ENCODE data around the gene FAM163A. TPM values are rescaled to one million over a fixed set of nuclear protein-coding genes. Genes with fewer than 3 reads are reported as not detected.

FAM163A gene
- total RNA-seq, 2 experiments from 2014 or later, result not detected

GRCh38 chr1:179818743-179819173 lies 75.7 kb downstream of the FAM163A start:
- Mint-ChIP-seq H3K9me3 (ENCODE audit: insufficient read depth) (no peaks in the 10 kb centered on the region), H3K36me3 (ENCODE audit: low read depth) (no peaks in the 10 kb centered on the region), H3K27ac (no peak overlapping the region), H3K4me1 (ENCODE audit: low read depth) (peaks cover 18% of the 10 kb centered on the region), H3K4me3 (no peak overlapping the region), H3K27me3 (ENCODE audit: low read depth) (no peaks in the 10 kb centered on the region)
- POLR2A ChIA-PET, result no interaction called here
- CTCF ChIA-PET, result interaction anchor here (1.5 to 16.0 kb wide), 5 partner anchors 9 to 360 kb away, joined by 3 to 655 read pairs (median 5); no protein-coding TSS in a partner anchor
- ATAC-seq (no peak), DNase-seq (no peak)

GRCh38 chr1:179820226-179820970 lies 77.3 kb downstream of the FAM163A start:
- no peaks in the 10 kb centered on the region for H3K9me3 Mint-ChIP-seq (ENCODE audit: insufficient read depth)
- ChIA-PET POLR2A (no interaction called here), CTCF (interaction anchor here (6.6 to 16.0 kb wide), 2 partner anchors 11 to 113 kb away, joined by 56 to 655 read pairs; no protein-coding TSS in a partner anchor)
- peaks cover 6% of the 10 kb centered on the region for H3K4me1 Mint-ChIP-seq (ENCODE audit: low read depth)
- no peak overlapping the region for H3K27ac Mint-ChIP-seq
- no peak overlapping the region for H3K4me3 Mint-ChIP-seq
- no peak for DNase-seq
- no peaks in the 10 kb centered on the region for H3K27me3 Mint-ChIP-seq (ENCODE audit: low read depth)
- H3K36me3 Mint-ChIP-seq (ENCODE audit: low read depth), result no peaks in the 10 kb centered on the region
- ATAC-seq, result no peak

- DNase-seq (no peak), ATAC-seq (no peak)
- H3K27ac Mint-ChIP-seq, result no peak overlapping the region
- H3K36me3 Mint-ChIP-seq (ENCODE audit: low read depth), result no peaks in the 10 kb centered on the region
- H3K9me3 Mint-ChIP-seq (ENCODE audit: insufficient read depth), result no peaks in the 10 kb centered on the region
- H3K27me3 Mint-ChIP-seq (ENCODE audit: low read depth), result no peaks in the 10 kb centered on the region
- ChIA-PET POLR2A (no interaction called here), CTCF (interaction anchor here (1.2 to 6.6 kb wide), 2 partner anchors 12 to 54 kb away, joined by 3 to 56 read pairs; no protein-coding TSS in a partner anchor)
- H3K4me1 Mint-ChIP-seq (ENCODE audit: low read depth), result no peaks in the 10 kb centered on the region
- H3K4me3 Mint-ChIP-seq, result no peak overlapping the region
Observed at GRCh38 chr1:179821524-179821923, 78.4 kb downstream of the FAM163A start.

DNA sequence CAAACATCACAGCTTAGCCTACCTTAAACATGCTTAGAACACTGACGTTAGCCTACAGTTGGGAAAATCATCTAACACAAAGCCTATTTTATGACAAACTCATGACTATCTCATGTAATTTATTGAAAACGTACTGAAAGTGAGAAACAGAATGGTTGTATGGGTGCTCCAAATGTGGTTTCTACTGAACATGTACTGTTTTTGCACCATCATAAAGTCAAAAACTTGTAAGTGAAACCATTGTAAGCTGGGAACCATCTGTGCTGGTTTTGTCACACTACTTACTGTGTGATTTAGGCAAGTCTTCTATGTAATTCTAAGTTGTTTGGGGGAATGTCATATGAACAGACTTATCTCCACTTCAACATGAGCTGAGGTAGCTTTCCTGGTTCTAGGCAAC lies 79.0 kb downstream of the FAM163A start:
- Mint-ChIP-seq H3K27me3 (ENCODE audit: low read depth) (no peaks in the 10 kb centered on the region), H3K4me3 (no peak overlapping the region)

GRCh38 chr1:179823693-179824092 lies 80.6 kb downstream of the FAM163A start:
- no peak for ATAC-seq
- no peak for DNase-seq
- H3K36me3 Mint-ChIP-seq (ENCODE audit: low read depth), result no peaks in the 10 kb centered on the region
- H3K4me1 Mint-ChIP-seq (ENCODE audit: low read depth), result no peaks in the 10 kb centered on the region
- no peaks in the 10 kb centered on the region for H3K27me3 Mint-ChIP-seq (ENCODE audit: low read depth)
- ChIA-PET CTCF (interaction anchor here (1.8 to 6.6 kb wide), 2 partner anchors 9 to 14 kb away, joined by 11 to 56 read pairs; no protein-coding TSS in a partner anchor), POLR2A (no interaction called here)
- H3K4me3 Mint-ChIP-seq, result no peak overlapping the region
- no peaks in the 10 kb centered on the region for H3K9me3 Mint-ChIP-seq (ENCODE audit: insufficient read depth)
- H3K27ac Mint-ChIP-seq, result no peak overlapping the region

More for the DNA sequence above, 79.0 kb downstream of the FAM163A start:
- Mint-ChIP-seq H3K9me3 (ENCODE audit: insufficient read depth) (no peaks in the 10 kb centered on the region), H3K4me1 (ENCODE audit: low read depth) (no peaks in the 10 kb centered on the region), H3K27ac (no peak overlapping the region), H3K36me3 (ENCODE audit: low read depth) (no peaks in the 10 kb centered on the region)
- ATAC-seq (no peak), DNase-seq (no peak)
- POLR2A ChIA-PET, result no interaction called here
- CTCF ChIA-PET, result interaction anchor here (0.9 to 6.6 kb wide), 3 partner anchors 12 to 115 kb away, joined by 3 to 56 read pairs (median 3); no protein-coding TSS in a partner anchor

DNA sequence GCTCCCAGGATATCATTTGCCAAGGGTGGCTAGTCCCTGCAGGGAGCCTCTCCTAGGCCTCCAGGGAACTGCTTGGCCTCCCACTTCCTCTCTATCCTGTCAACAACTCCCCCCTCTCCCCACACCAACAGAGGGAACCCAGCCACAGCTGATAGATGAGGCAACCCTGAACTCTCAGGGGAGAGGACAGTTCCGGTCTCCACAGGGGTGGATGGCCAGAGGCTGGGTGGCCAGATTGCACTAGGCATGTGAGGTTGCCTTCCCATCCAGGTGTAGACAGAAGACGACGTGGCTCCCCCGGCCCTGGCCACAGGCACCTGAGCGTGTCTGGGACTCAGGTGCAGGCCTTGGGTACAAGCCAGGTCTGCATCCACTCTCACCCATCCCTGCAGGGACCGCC lies 81.2 kb downstream of the FAM163A start:
- ATAC-seq, result no peak
- Mint-ChIP-seq H3K27ac (no peak overlapping the region), H3K36me3 (ENCODE audit: low read depth) (no peaks in the 10 kb centered on the region), H3K4me1 (ENCODE audit: low read depth) (no peaks in the 10 kb centered on the region), H3K27me3 (ENCODE audit: low read depth) (no peaks in the 10 kb centered on the region), H3K4me3 (no peak overlapping the region), H3K9me3 (ENCODE audit: insufficient read depth) (no peaks in the 10 kb centered on the region)
- POLR2A ChIA-PET, result interaction anchor here (0.6 kb wide), 1 partner anchor 19 kb away, joined by 3 read pairs; no protein-coding TSS in a partner anchor
- CTCF ChIA-PET, result interaction anchor here (1.8 to 6.6 kb wide), 2 partner anchors 9 to 15 kb away, joined by 11 to 56 read pairs; no protein-coding TSS in a partner anchor
- no peak for DNase-seq

- H3K36me3 Mint-ChIP-seq (ENCODE audit: low read depth), result no peaks in the 10 kb centered on the region
- H3K4me1 Mint-ChIP-seq (ENCODE audit: low read depth), result no peaks in the 10 kb centered on the region
- H3K9me3 Mint-ChIP-seq (ENCODE audit: insufficient read depth), result no peaks in the 10 kb centered on the region
- no peak overlapping the region for H3K27ac Mint-ChIP-seq
- DNase-seq (no peak), ATAC-seq (no peak)
- H3K4me3 Mint-ChIP-seq, result no peak overlapping the region
- ChIA-PET POLR2A (no interaction called here), CTCF (interaction anchor here (1.4 kb wide), 1 partner anchor 11 kb away, joined by 5 read pairs; no protein-coding TSS in a partner anchor)
- no peaks in the 10 kb centered on the region for H3K27me3 Mint-ChIP-seq (ENCODE audit: low read depth)
Observed at GRCh38 chr1:179825206-179825605, 82.1 kb downstream of the FAM163A start.

GRCh38 chr1:179825798-179826460 lies 82.8 kb downstream of the FAM163A start:
- Mint-ChIP-seq H3K4me3 (no peak overlapping the region), H3K36me3 (ENCODE audit: low read depth) (no peaks in the 10 kb centered on the region), H3K27me3 (ENCODE audit: low read depth) (no peaks in the 10 kb centered on the region), H3K4me1 (ENCODE audit: low read depth) (peaks cover 5% of the 10 kb centered on the region), H3K27ac (no peak overlapping the region), H3K9me3 (ENCODE audit: insufficient read depth) (no peaks in the 10 kb centered on the region)
- ATAC-seq (no peak), DNase-seq (no peak)
- ChIA-PET CTCF (interaction anchor here (1.4 kb wide), 1 partner anchor 11 kb away, joined by 5 read pairs; no protein-coding TSS in a partner anchor), POLR2A (no interaction called here)

GRCh38 chr1:179826626-179827280 lies 83.7 kb downstream of the FAM163A start:
- ChIA-PET CTCF (interaction anchor here (0.6 to 5.8 kb wide), 3 partner anchors 8 to 35 kb away, joined by 3 to 62 read pairs (median 3); no protein-coding TSS in a partner anchor), POLR2A (no interaction called here)
- H3K4me1 Mint-ChIP-seq (ENCODE audit: low read depth), result peaks cover 14% of the 10 kb centered on the region
- no peak for DNase-seq
- no peak overlapping the region for H3K4me3 Mint-ChIP-seq
- H3K9me3 Mint-ChIP-seq (ENCODE audit: insufficient read depth), result no peaks in the 10 kb centered on the region
- H3K27ac Mint-ChIP-seq, result no peak overlapping the region
- no peak for ATAC-seq
- H3K36me3 Mint-ChIP-seq (ENCODE audit: low read depth), result no peaks in the 10 kb centered on the region
- no peaks in the 10 kb centered on the region for H3K27me3 Mint-ChIP-seq (ENCODE audit: low read depth)

DNA sequence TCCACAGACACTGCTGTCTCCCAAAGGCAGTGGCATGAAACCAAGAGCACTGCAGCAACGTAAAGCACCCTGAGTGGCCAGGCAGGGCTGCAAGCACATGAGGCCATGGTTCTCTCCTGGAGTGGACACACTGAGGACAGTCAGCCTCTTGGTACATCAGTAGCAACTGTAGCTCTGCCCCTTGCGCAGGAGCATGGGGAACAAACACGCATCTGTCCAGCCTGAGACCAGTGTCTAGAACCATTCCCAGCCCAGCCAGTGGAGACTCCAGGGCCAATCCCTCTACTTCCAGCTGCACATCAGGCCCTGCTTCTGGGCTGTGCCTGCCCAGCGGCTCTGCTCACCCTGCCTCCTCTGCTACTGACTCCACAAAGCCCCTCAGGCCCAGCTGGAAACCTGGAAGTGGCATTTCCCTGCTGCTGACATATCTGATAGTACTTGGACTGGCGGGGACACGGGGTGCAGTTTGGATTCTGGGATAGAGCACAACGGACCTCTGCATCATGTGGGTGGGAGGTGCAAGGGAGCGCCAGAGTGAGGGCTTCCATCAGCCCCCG lies 85.5 kb downstream of the FAM163A start:
- DNase-seq (no peak), ATAC-seq (no peak)
- POLR2A ChIA-PET, result no interaction called here
- Mint-ChIP-seq H3K4me3 (no peak overlapping the region), H3K4me1 (ENCODE audit: low read depth) (peaks cover 24% of the 10 kb centered on the region), H3K36me3 (ENCODE audit: low read depth) (no peaks in the 10 kb centered on the region), H3K27ac (no peak overlapping the region), H3K9me3 (ENCODE audit: insufficient read depth) (no peaks in the 10 kb centered on the region), H3K27me3 (ENCODE audit: low read depth) (no peaks in the 10 kb centered on the region)
- CTCF ChIA-PET, result interaction anchor here (0.9 to 5.8 kb wide), 2 partner anchors 13 to 19 kb away, joined by 3 to 62 read pairs; no protein-coding TSS in a partner anchor

- DNase-seq (no peak), ATAC-seq (peak; percentile 21)
- Mint-ChIP-seq H3K36me3 (ENCODE audit: low read depth) (peaks cover 2% of the 10 kb centered on the region), H3K9me3 (ENCODE audit: insufficient read depth) (no peaks in the 10 kb centered on the region), H3K4me3 (no peak overlapping the region), H3K27me3 (ENCODE audit: low read depth) (no peaks in the 10 kb centered on the region), H3K27ac (no peak overlapping the region), H3K4me1 (ENCODE audit: low read depth) (peaks cover 24% of the 10 kb centered on the region)
- ChIA-PET POLR2A (interaction anchor here (0.8 kb wide), 1 partner anchor 51 kb away, joined by 4 read pairs; the partner anchor contains the start of gene TOR1AIP1), CTCF (interaction anchor here (0.7 to 5.8 kb wide), 4 partner anchors 13 to 125 kb away, joined by 3 to 62 read pairs (median 7); no protein-coding TSS in a partner anchor)
Observed at GRCh38 chr1:179831225-179831624, 88.1 kb downstream of the FAM163A start.
